CD4-positive, alpha-beta T cell (primary cell): ENCODE data around the gene HOMER3. TPM values are rescaled to one million over a fixed set of nuclear protein-coding genes. Genes with fewer than 3 reads are reported as not detected.

Experiments
- ATAC-seq: fragments of 200-7000 bp; cut with Tn5 transposase; one replicate; pipeline ENCODE4 v1.10.0; 2022; ENCODE audit warnings: mild to moderate bottlenecking; ENCODE audit not compliant: poor library complexity
- CTCF ChIA-PET: fragments of 350-600 bp; sonication (Branson Sonifier 250); formaldehyde crosslinking; loops from one replicate; lab custom pipeline; 2021; ENCODE audit warnings: antibody characterized with exemption, inconsistent platforms; lab: Charles Lee
- POLR2A ChIA-PET: fragments of 350-600 bp; sonication (Branson Sonifier 250); formaldehyde crosslinking; loops from one replicate; lab custom pipeline; 2021; ENCODE audit warnings: antibody characterized with exemption, inconsistent platforms; lab: Charles Lee
- DNase-seq, 14 experiments: peaks; one replicate each; pipeline ENCODE4 v3.0.0-alpha.2; 2013 to 2020; ENCODE audit warnings: mixed read lengths in 2 of 14
- H3K27ac ChIP-seq, 2 donors: one replicate each; pipeline versions ENCODE4 v1.5.1 to v1.7.0; 2013; ENCODE audit warnings: low read length in 2 of 2, low read depth in 1 of 2, mild to moderate bottlenecking in 1 of 2
- H3K27me3 ChIP-seq, 2 experiments: 1 replicate in 1 of 2; 2 replicates in 1 of 2; pipeline versions ENCODE4 v1.6.1 to v1.7.0; 2013; ENCODE audit warnings: low read length in 2 of 2, control low read depth in 1 of 2, mild to moderate bottlenecking in 1 of 2, moderate library complexity in 1 of 2; ENCODE audit not compliant: insufficient read depth in 2 of 2, control insufficient read depth in 1 of 2
- H3K36me3 ChIP-seq: one replicate; pipeline ENCODE4 v1.6.1; 2013; ENCODE audit warnings: low read length, control low read depth; ENCODE audit not compliant: insufficient read depth
- H3K4me1 ChIP-seq: one replicate; pipeline ENCODE4 v1.6.1; 2013; ENCODE audit warnings: low read length, control low read depth; ENCODE audit not compliant: insufficient read depth
- H3K4me3 ChIP-seq: one replicate; pipeline ENCODE4 v1.5.1; 2013; ENCODE audit warnings: mild to moderate bottlenecking, low read length, moderate library complexity
- H3K9me3 ChIP-seq, 2 experiments: 1 replicate in 1 of 2; 2 replicates in 1 of 2; pipeline versions ENCODE4 v1.6.1 to v1.7.0; 2013; ENCODE audit warnings: low read length in 2 of 2, mild to moderate bottlenecking in 2 of 2, control low read depth in 1 of 2, moderate library complexity in 1 of 2; ENCODE audit not compliant: control insufficient read depth in 1 of 2, insufficient read depth in 1 of 2
- H3K27ac Mint-ChIP-seq: one replicate; pipeline ENCODE4 v1.8.0; 2020; ENCODE audit warnings: mixed read lengths
- H3K27me3 Mint-ChIP-seq: one replicate; pipeline ENCODE4 v1.8.0; 2021; ENCODE audit warnings: mixed read lengths
- H3K36me3 Mint-ChIP-seq: one replicate; pipeline ENCODE4 v1.8.0; 2021; ENCODE audit warnings: low read depth, mixed read lengths
- H3K4me1 Mint-ChIP-seq: one replicate; pipeline ENCODE4 v1.8.0; 2021; ENCODE audit warnings: low read depth, mixed read lengths
- H3K4me3 Mint-ChIP-seq: one replicate; pipeline ENCODE4 v1.8.0; 2020; ENCODE audit warnings: mild to moderate bottlenecking, mixed read lengths
- H3K9me3 Mint-ChIP-seq: one replicate; pipeline ENCODE4 v1.8.0; 2020; ENCODE audit warnings: mixed read lengths
- intact Hi-C, 2 experiments: fragments of 100-400 bp; cut with DNase I in 1 of 2; cut with micrococcal nuclease in 1 of 2; formaldehyde crosslinking; loops; one replicate each; pipeline versions ENCODE4 v1.15.1 to v1.9.0; 2023 to 2025; cut with DNase I, micrococcal nuclease
- total RNA-seq, 174 experiments: library from RNA in 2 of 174; stranded (reverse) in 2 of 174; gene quantifications; one replicate each; pipeline ENCODE4 v1.2.3 and lab custom pipeline; 2021 to 2026
- TF ChIP-seq, protein P1 (sequence below): fragments of 200-600 bp; IDR thresholded peaks from one replicate; pipeline ENCODE4 v1.8.0; 2022; ENCODE audit warnings: antibody characterized with exemption, mild to moderate bottlenecking

The HOMER3 gene
- total RNA-seq, 2 experiments from 2014 or later = 1.1 TPM

- DNase-seq = peak in 1 of 14 experiments; percentile 43
- TF ChIP-seq, protein P1, sequence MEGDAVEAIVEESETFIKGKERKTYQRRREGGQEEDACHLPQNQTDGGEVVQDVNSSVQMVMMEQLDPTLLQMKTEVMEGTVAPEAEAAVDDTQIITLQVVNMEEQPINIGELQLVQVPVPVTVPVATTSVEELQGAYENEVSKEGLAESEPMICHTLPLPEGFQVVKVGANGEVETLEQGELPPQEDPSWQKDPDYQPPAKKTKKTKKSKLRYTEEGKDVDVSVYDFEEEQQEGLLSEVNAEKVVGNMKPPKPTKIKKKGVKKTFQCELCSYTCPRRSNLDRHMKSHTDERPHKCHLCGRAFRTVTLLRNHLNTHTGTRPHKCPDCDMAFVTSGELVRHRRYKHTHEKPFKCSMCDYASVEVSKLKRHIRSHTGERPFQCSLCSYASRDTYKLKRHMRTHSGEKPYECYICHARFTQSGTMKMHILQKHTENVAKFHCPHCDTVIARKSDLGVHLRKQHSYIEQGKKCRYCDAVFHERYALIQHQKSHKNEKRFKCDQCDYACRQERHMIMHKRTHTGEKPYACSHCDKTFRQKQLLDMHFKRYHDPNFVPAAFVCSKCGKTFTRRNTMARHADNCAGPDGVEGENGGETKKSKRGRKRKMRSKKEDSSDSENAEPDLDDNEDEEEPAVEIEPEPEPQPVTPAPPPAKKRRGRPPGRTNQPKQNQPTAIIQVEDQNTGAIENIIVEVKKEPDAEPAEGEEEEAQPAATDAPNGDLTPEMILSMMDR = no peak
- Histone ChIP-seq H3K9me3 (peaks cover 0 to 7% of the 10 kb centered on the region in 2 experiments), H3K36me3 (no peaks in the 10 kb centered on the region), H3K4me3 (no peak overlapping the region), H3K4me1 (peaks cover 24% of the 10 kb centered on the region), H3K27ac (no peak overlapping the region), H3K27me3 (peaks cover 16 to 22% of the 10 kb centered on the region in 2 experiments)
- ATAC-seq = no peak
- H3K9me3 Mint-ChIP-seq = no peaks in the 10 kb centered on the region
- H3K4me3 Mint-ChIP-seq = peak overlapping the region; percentile 60
- no peaks in the 10 kb centered on the region for H3K36me3 Mint-ChIP-seq
- POLR2A ChIA-PET = no interaction called here
- CTCF ChIA-PET = no interaction called here
- intact Hi-C loops = loop anchor here in 1 of 2 experiments (2.0 to 5.0 kb wide), 2 partner anchors 21 to 489 kb away; no protein-coding TSS in a partner anchor
- H3K27me3 Mint-ChIP-seq = peaks cover 38% of the 10 kb centered on the region
- peaks cover 9% of the 10 kb centered on the region for H3K4me1 Mint-ChIP-seq
- H3K27ac Mint-ChIP-seq = no peak overlapping the region
Measured at GRCh38 chr19:18941628-18942354, 774 bp upstream of the HOMER3 start.

- no peaks in the 10 kb centered on the region for H3K9me3 Mint-ChIP-seq
- TF ChIP-seq, protein P1 = no peak
- H3K4me3 ChIP-seq = peak overlapping the region; percentile 46
- no peak overlapping the region for H3K27ac Mint-ChIP-seq
- peak in 2 of 14 experiments; percentile 4 to 40 for DNase-seq
- H3K4me1 Mint-ChIP-seq = peaks cover 9% of the 10 kb centered on the region
- ATAC-seq = no peak
- intact Hi-C loops = loop anchor here in 1 of 2 experiments (2.0 to 5.0 kb wide), 2 partner anchors 19 to 488 kb away; no protein-coding TSS in a partner anchor
- H3K36me3 ChIP-seq = no peaks in the 10 kb centered on the region
- ChIA-PET POLR2A (no interaction called here), CTCF (no interaction called here)
- H3K27me3 ChIP-seq = peaks cover 16 to 22% of the 10 kb centered on the region in 2 experiments
- H3K27ac ChIP-seq = no peak overlapping the region
- peaks cover 32% of the 10 kb centered on the region for H3K27me3 Mint-ChIP-seq
- H3K9me3 ChIP-seq = peaks cover 0 to 7% of the 10 kb centered on the region in 2 experiments
- peaks cover 18% of the 10 kb centered on the region for H3K4me1 ChIP-seq
- peak overlapping the region; percentile 86 for H3K4me3 Mint-ChIP-seq
- no peaks in the 10 kb centered on the region for H3K36me3 Mint-ChIP-seq
Measured at GRCh38 chr19:18939922-18940768, 872 bp downstream of the HOMER3 start.

- ATAC-seq = no peak
- Histone ChIP-seq H3K27me3 (peaks cover 19 to 22% of the 10 kb centered on the region in 2 experiments), H3K36me3 (no peaks in the 10 kb centered on the region), H3K9me3 (peaks cover 0 to 7% of the 10 kb centered on the region in 2 experiments), H3K4me3 (no peak overlapping the region), H3K4me1 (peaks cover 18% of the 10 kb centered on the region), H3K27ac (no peak overlapping the region)
- ChIA-PET CTCF (no interaction called here), POLR2A (no interaction called here)
- peaks cover 9% of the 10 kb centered on the region for H3K4me1 Mint-ChIP-seq
- no peaks in the 10 kb centered on the region for H3K9me3 Mint-ChIP-seq
- intact Hi-C loops = no loop called here
- TF ChIP-seq, protein P1 = no peak
- H3K4me3 Mint-ChIP-seq = peak overlapping the region; percentile 86
- no peak for DNase-seq
- no peaks in the 10 kb centered on the region for H3K36me3 Mint-ChIP-seq
- H3K27ac Mint-ChIP-seq = no peak overlapping the region
- peaks cover 36% of the 10 kb centered on the region for H3K27me3 Mint-ChIP-seq
Measured at GRCh38 chr19:18939163-18939562, 1.9 kb downstream of the HOMER3 start.
